ENCODE data around the gene CNKSR2.

Gene CNKSR2

DNA sequence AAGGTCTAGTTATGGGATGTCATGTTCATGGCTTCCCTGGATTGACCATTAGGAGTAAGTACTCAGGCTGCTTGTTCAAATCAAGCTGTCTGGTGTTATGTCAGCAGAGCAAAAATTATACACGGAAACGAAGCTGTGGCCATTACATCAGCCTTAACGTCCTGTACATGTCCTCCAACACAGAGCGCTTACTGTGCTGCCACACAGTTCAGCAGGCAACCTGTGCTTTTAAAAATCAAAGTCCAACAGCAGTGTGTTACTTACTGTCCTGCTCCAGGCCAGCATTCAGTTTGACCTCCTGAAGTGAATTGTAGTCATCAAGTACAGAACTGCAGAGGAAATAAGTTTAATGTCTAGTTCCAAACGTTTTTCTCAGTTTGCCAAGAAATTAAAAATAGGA is 237.9 kb downstream of the CNKSR2 start:
- no peaks in the 10 kb centered on the region for H3K4me1 Mint-ChIP-seq
- no peaks in the 10 kb centered on the region for H3K9me3 Mint-ChIP-seq
- no peaks in the 10 kb centered on the region for H3K36me3 Mint-ChIP-seq
- ATAC-seq (no peak), DNase-seq (ENCODE audit: low spot score in 2 of 2) (no peak)
- H3K27ac Mint-ChIP-seq, result no peak overlapping the region
- no peak overlapping the region for H3K4me3 Mint-ChIP-seq

DNA sequence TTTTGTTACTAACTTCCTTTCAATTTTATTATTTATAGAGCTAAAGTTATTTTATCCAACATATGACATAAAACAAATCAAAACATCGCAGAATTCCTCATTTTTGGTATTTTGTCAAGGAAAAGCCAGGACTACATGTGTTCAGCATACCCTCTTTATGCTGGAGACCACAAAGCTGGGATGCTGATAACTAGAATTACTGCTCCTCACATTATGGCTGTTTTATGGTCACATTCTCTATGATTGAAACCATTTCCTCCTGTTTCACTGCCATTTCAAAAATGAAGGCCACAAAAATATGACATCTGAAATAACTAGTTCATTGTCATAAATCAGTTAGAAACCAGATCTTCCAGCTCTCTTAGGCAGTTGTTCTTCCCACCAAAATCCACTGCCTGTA is 242.2 kb downstream of the CNKSR2 start:
- Mint-ChIP-seq H3K4me3 (no peak overlapping the region), H3K4me1 (no peaks in the 10 kb centered on the region), H3K27ac (no peak overlapping the region), H3K36me3 (no peaks in the 10 kb centered on the region), H3K9me3 (no peaks in the 10 kb centered on the region)
- DNase-seq (ENCODE audit: low spot score in 2 of 2) (no peak), ATAC-seq (no peak)

DNA sequence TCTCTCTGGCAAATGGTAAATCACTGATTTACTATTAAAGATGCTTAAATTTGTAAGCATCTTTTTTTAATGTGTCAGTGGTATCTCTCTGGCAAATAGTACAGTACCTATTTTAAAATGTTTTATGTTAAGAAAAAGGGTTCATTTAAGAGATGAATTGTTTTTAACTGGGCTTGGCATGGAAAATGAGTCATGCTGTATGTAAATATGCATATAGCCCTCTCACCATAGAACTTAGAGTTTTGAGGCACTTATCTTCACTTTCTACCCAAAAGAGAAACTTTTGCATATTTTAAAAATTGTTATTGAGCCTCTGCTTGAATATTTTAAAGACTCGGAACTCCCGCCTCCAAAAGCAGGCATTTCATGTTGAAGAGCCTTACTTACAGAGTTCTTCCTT is 246.0 kb downstream of the CNKSR2 start:
- Mint-ChIP-seq H3K4me3 (no peak overlapping the region), H3K4me1 (no peaks in the 10 kb centered on the region), H3K36me3 (no peaks in the 10 kb centered on the region), H3K27ac (no peak overlapping the region), H3K9me3 (no peaks in the 10 kb centered on the region)
- no peak for DNase-seq (ENCODE audit: low spot score in 2 of 2)
- ATAC-seq, result no peak

DNA sequence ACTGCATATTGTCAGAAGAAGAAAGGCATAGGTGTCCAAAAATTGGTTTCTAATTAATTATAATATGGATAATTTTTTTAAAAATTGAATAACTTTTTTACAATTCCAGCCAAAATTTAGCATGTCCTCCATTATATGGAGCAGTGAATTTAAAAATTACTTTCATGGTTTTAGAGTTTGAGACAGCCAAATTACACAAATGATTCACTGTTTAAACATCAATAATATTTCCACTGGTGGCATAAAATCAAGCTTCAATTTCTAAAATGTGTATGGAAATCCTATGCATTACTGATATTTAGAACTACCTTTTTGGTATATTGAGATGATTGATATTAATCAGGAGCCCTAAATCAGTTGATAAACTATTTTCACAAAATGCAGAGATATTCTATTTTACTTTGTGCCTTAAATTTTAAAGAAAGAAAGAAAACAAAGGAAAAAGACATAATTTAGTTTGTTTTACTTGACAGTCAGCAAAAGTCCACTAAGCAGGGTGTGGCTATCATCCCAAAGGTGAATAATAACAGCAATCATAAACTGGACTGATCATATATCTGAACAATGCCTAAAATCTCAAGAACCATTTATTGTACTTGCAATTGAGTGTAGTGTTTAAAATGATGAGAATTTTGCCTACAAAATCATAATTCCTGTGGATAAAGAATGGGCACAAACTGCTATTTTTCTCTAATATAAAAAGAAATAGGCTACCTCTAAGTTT is 249.7 kb downstream of the CNKSR2 start:
- ATAC-seq (no peak), DNase-seq (ENCODE audit: low spot score in 2 of 2) (no peak)
- Mint-ChIP-seq H3K27ac (no peak overlapping the region), H3K4me1 (no peaks in the 10 kb centered on the region), H3K4me3 (no peak overlapping the region), H3K36me3 (no peaks in the 10 kb centered on the region), H3K9me3 (no peaks in the 10 kb centered on the region)

- H3K36me3 Mint-ChIP-seq, result no peaks in the 10 kb centered on the region
- H3K4me1 Mint-ChIP-seq, result no peaks in the 10 kb centered on the region
- H3K9me3 Mint-ChIP-seq, result no peaks in the 10 kb centered on the region
- H3K27ac Mint-ChIP-seq, result no peak overlapping the region
- no peak for DNase-seq (ENCODE audit: low spot score in 2 of 2)
- ATAC-seq, result no peak
- no peak overlapping the region for H3K4me3 Mint-ChIP-seq
Measured at GRCh38 chrX:21632027-21632426, 257.8 kb downstream of the CNKSR2 start.

DNA sequence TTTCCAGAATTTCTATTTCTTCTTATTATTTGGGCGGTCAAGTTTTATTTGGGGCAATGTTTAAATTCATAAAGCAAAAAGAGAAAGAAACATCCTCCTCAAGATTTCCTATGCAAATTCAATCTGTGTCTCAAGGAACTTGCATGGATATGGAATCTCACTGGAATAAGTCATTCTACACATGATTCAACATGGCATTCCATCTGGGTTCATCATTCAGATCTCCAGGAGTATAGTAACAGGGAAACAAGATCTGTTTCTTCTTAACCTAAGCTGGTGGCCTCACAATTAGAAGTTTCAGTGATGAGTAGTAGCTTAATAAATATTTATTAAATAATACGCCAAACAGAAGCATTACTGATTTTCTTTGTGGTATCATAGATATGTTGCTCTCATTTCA is 264.1 kb downstream of the CNKSR2 start:
- no peaks in the 10 kb centered on the region for H3K9me3 Mint-ChIP-seq
- no peak overlapping the region for H3K27ac Mint-ChIP-seq
- H3K4me3 Mint-ChIP-seq, result no peak overlapping the region
- no peaks in the 10 kb centered on the region for H3K4me1 Mint-ChIP-seq
- DNase-seq (ENCODE audit: low spot score in 2 of 2), result no peak
- H3K36me3 Mint-ChIP-seq, result no peaks in the 10 kb centered on the region
- no peak for ATAC-seq

GRCh38 chrX:21639775-21640174 is 265.6 kb downstream of the CNKSR2 start:
- ATAC-seq (no peak), DNase-seq (ENCODE audit: low spot score in 2 of 2) (no peak)
- H3K4me3 Mint-ChIP-seq, result no peak overlapping the region
- H3K36me3 Mint-ChIP-seq, result no peaks in the 10 kb centered on the region
- H3K27ac Mint-ChIP-seq, result no peak overlapping the region
- no peaks in the 10 kb centered on the region for H3K9me3 Mint-ChIP-seq
- H3K4me1 Mint-ChIP-seq, result no peaks in the 10 kb centered on the region

DNA sequence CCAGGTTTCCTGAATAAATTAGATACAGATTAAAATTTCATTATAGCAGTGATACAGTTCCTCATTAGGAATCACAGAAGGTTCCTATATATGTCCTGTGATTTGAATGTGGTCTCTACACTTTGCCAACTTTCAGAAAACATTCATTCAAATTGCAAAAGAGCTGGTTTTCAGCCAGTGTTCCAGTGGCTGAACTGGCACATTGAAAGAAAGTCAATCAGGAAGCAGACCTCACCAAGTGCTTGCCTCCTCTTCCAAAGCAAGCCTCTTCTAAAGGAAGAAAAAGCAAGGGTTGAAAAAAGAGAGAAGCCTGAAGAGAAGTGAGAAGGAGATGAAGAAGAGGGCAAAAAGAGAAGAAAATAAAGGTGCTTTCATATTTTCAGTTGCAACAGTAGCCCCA is 271.2 kb downstream of the CNKSR2 start:
- Mint-ChIP-seq H3K9me3 (no peaks in the 10 kb centered on the region), H3K4me1 (no peaks in the 10 kb centered on the region), H3K4me3 (no peak overlapping the region), H3K36me3 (no peaks in the 10 kb centered on the region), H3K27ac (no peak overlapping the region)
- DNase-seq (ENCODE audit: low spot score in 2 of 2) (no peak), ATAC-seq (no peak)

GRCh38 chrX:21645886-21646285 is 271.7 kb downstream of the CNKSR2 start:
- Mint-ChIP-seq H3K4me1 (no peaks in the 10 kb centered on the region), H3K36me3 (no peaks in the 10 kb centered on the region), H3K9me3 (no peaks in the 10 kb centered on the region), H3K27ac (no peak overlapping the region), H3K4me3 (no peak overlapping the region)
- ATAC-seq (no peak), DNase-seq (ENCODE audit: low spot score in 2 of 2) (no peak)

DNA sequence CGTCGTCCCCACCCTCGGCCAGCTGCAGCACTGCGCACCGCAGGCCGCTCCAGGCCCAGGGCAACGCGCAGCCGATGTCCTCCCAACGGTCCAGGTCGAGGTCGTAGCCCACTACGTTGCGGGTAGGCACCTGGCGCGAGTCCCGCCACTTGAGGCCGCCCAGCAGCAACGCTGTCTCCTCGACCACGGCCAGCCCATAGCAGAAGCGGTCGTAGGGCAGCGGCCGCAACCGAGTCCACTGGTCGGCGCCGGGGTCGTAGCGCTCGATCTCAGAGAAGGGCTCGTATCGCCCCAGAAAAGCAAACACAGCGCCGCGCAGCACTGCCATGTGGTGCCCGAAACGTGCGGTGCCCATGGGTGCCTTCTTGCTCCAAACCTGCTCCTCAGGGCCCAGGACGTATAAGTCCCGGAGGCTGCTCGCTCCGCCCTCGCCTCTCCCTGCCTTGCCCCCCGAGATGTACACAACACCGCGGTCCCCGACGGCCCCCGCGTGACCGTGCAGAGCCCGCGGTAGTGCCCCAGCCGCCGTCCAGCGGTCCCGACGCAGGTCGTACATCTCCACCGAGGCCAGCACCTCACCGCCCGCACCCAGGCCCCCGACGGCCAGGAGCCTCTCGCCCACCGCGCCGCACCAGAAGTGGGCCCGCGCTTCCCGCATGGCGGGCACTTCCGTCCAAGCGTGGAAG is 281.8 kb downstream of the CNKSR2 start:
- Mint-ChIP-seq H3K27ac (no peak overlapping the region), H3K4me1 (no peaks in the 10 kb centered on the region), H3K36me3 (no peaks in the 10 kb centered on the region), H3K4me3 (no peak overlapping the region), H3K9me3 (no peaks in the 10 kb centered on the region)
- DNase-seq (ENCODE audit: low spot score in 2 of 2) (no peak), ATAC-seq (no peak)

DNA sequence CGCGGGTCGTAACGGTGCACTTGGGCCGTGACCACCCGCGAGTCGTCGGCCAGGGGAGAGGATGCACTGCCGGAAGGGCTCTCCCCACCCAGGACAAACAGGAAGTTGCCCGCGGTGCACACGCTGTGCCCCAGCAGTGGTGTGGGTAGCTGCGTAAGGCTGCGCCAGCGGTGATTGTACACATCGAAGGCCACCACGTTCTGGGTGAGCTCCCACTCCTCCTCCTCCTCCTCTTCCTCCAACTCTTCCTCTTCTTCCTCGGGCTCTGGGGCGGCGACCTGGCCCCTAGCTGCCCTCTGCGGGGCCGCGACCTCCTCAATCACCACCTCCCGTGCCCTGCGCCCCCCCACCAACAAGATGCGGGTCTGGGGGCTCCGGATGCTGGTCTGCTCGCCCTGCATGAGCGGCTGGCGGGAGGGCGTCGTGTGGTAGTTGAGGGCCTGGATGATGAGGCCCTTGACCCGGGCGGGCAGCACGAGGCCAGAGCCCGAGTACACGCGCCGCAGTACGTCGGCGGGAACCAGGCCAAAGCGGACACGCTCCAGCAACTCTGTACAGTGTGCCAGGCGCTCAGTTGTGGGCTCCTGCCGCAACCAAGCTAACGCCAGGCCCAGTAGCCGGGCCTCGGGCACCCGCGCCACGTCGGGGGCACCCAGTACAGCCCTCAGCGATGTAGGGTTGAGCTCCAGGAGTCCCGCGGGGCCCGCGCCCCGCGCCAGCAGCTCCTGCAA is 282.5 kb downstream of the CNKSR2 start:
- H3K36me3 Mint-ChIP-seq, result no peaks in the 10 kb centered on the region
- no peak for ATAC-seq
- H3K27ac Mint-ChIP-seq, result no peak overlapping the region
- no peak overlapping the region for H3K4me3 Mint-ChIP-seq
- no peaks in the 10 kb centered on the region for H3K4me1 Mint-ChIP-seq
- no peak for DNase-seq (ENCODE audit: low spot score in 2 of 2)
- H3K9me3 Mint-ChIP-seq, result no peaks in the 10 kb centered on the region

DNA sequence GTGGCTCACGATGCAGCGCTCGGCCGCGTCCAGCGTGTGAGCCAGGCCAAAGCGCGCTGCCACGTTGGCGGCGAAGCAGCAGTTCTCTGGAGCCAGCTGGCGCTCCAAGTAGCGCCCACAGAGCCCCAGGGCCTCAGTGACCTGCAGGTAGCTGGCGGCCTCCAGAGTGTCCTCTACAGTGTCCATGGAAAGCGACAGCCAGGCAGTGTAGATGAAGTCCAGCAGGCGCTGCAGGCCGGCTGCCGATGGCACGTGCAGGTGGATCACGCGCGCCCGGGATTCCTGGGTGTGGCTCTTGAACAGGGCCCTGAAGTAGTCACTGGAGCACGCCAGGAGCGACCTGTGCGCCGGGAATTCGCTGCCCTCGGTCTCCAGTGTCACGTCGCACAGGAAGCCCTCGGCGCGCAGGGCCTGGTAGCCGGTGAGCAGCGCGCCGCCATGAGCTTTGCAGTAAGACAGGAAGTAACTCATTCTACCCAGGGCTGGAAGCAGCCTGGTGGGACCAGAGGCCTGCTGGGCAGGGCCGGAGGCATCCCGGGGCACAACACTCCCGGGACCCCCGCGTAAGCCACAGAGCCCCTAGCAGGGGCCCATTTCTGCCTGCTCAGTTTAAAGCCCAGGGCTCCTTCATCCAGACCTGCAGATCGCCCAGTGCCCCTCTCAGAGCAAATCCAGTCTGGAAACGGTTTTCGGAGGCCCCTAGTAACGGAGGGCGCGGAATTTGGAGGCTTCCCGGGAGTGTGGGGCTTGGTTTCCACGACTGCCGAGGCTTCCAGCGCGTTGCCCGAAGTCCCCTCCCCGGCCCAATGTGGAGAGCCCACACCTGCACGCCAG is 283.3 kb downstream of the CNKSR2 start:
- Mint-ChIP-seq H3K36me3 (no peaks in the 10 kb centered on the region), H3K4me3 (no peak overlapping the region), H3K9me3 (no peaks in the 10 kb centered on the region), H3K27ac (no peak overlapping the region), H3K4me1 (no peaks in the 10 kb centered on the region)
- no peak for DNase-seq (ENCODE audit: low spot score in 2 of 2)
- no peak for ATAC-seq

- no peak for ATAC-seq
- no peak for DNase-seq (ENCODE audit: low spot score in 2 of 2)
- Mint-ChIP-seq H3K4me1 (no peaks in the 10 kb centered on the region), H3K4me3 (no peak within 1 kb of the TSS), H3K36me3 (no peaks in the 10 kb centered on the region), H3K9me3 (no peaks in the 10 kb centered on the region), H3K27ac (no peak within 1 kb of the TSS)
Measured at GRCh38 chrX:21658152-21658737, 284.0 kb downstream of the CNKSR2 start, which contains the start of gene KLHL34. Gene KLHL34, minus strand, starts transcription at chrX:21658330. Its CDS starts 542 bp downstream, at chrX:21657788.

GRCh38 chrX:21658746-21659145 is 284.5 kb downstream of the CNKSR2 start:
- no peaks in the 10 kb centered on the region for H3K4me1 Mint-ChIP-seq
- no peak overlapping the region for H3K4me3 Mint-ChIP-seq
- no peaks in the 10 kb centered on the region for H3K9me3 Mint-ChIP-seq
- no peak overlapping the region for H3K27ac Mint-ChIP-seq
- ATAC-seq, result no peak
- H3K36me3 Mint-ChIP-seq, result no peaks in the 10 kb centered on the region
- no peak for DNase-seq (ENCODE audit: low spot score in 2 of 2)

- no peaks in the 10 kb centered on the region for H3K4me1 Mint-ChIP-seq
- ATAC-seq (no peak), DNase-seq (ENCODE audit: low spot score in 2 of 2) (no peak)
- H3K36me3 Mint-ChIP-seq, result no peaks in the 10 kb centered on the region
- H3K4me3 Mint-ChIP-seq, result no peak overlapping the region
- no peak overlapping the region for H3K27ac Mint-ChIP-seq
- no peaks in the 10 kb centered on the region for H3K9me3 Mint-ChIP-seq
Measured at GRCh38 chrX:21659320-21659719, 285.1 kb downstream of the CNKSR2 start.

Data from stimulated activated effector memory CD8-positive, alpha-beta T cell treated with anti-CD3 and anti-CD28 coated beads, Interleukin-12 subunit alpha, Interleukin-12 subunit beta, amount 100 ng/mL, for 72 hours (primary cell).